Trophoblast cell (in vitro differentiated cells and primary cell): ENCODE results near the gene HMGB3.

Source experiments
- DNase-seq, 2 donors: peaks; one replicate each; pipeline ENCODE4 v3.0.0-alpha.2; 2016
- H2AFZ ChIP-seq: 2 replicates; pipeline ENCODE4 v1.6.1; 2013; ENCODE audit warnings: low read length, moderate library complexity, mild to moderate bottlenecking; ENCODE audit not compliant: insufficient read depth, poor library complexity
- H2AK5ac ChIP-seq: 2 replicates; pipeline ENCODE4 v1.6.1; 2013; ENCODE audit warnings: mild to moderate bottlenecking, low read length
- H2BK120ac ChIP-seq: 2 replicates; pipeline ENCODE4 v1.6.1; 2013; ENCODE audit warnings: low read length, mild to moderate bottlenecking, moderate library complexity; ENCODE audit not compliant: insufficient read depth, poor library complexity
- H2BK12ac ChIP-seq: 2 replicates; pipeline ENCODE4 v1.6.1; 2013; ENCODE audit warnings: mild to moderate bottlenecking, low read length, moderate library complexity
- H2BK5ac ChIP-seq: 2 replicates; pipeline ENCODE4 v1.6.1; 2013; ENCODE audit warnings: low read length, low read depth, moderate library complexity, mild to moderate bottlenecking; ENCODE audit not compliant: poor library complexity
- H3K14ac ChIP-seq: 2 replicates; pipeline ENCODE4 v1.6.1; 2013; ENCODE audit warnings: mild to moderate bottlenecking, low read length
- H3K18ac ChIP-seq: 2 replicates; pipeline ENCODE4 v1.6.1; 2013; ENCODE audit warnings: mild to moderate bottlenecking, low read length
- H3K23ac ChIP-seq: 2 replicates; pipeline ENCODE4 v1.6.1; 2013; ENCODE audit warnings: low read length
- H3K27ac ChIP-seq: 2 replicates; pipeline ENCODE4 v1.5.1; 2013; ENCODE audit warnings: low read depth, mild to moderate bottlenecking, inconsistent platforms, low read length, moderate library complexity
- H3K27me3 ChIP-seq: 2 replicates; pipeline ENCODE4 v1.6.1; 2013; ENCODE audit warnings: inconsistent platforms, mild to moderate bottlenecking, low read length, moderate library complexity; ENCODE audit not compliant: insufficient read depth
- H3K36me3 ChIP-seq, 2 experiments: 1 replicate in 1 of 2; 2 replicates in 1 of 2; pipeline ENCODE4 v1.6.1; 2013; ENCODE audit warnings: low read length in 2 of 2, mild to moderate bottlenecking in 2 of 2, moderate library complexity in 1 of 2; ENCODE audit not compliant: insufficient read depth in 2 of 2, control insufficient read depth in 1 of 2
- H3K4ac ChIP-seq: 2 replicates; pipeline ENCODE4 v1.6.1; 2013; ENCODE audit warnings: low read depth, mild to moderate bottlenecking, low read length, moderate library complexity
- H3K4me1 ChIP-seq, 2 experiments: 1 replicate in 1 of 2; 2 replicates in 1 of 2; pipeline ENCODE4 v1.6.1; 2013; ENCODE audit warnings: low read length in 2 of 2, mild to moderate bottlenecking in 2 of 2, moderate library complexity in 1 of 2; ENCODE audit not compliant: insufficient read depth in 2 of 2, control insufficient read depth in 1 of 2
- H3K4me2 ChIP-seq: 2 replicates; pipeline ENCODE4 v1.6.1; 2013; ENCODE audit warnings: inconsistent platforms, mild to moderate bottlenecking, low read length, moderate library complexity
- H3K4me3 ChIP-seq: 2 replicates; pipeline ENCODE4 v1.5.1; 2013; ENCODE audit warnings: mild to moderate bottlenecking, low read depth, low read length, inconsistent platforms
- H3K79me1 ChIP-seq: one replicate; pipeline ENCODE4 v1.6.1; 2013; ENCODE audit warnings: low read length
- H3K79me2 ChIP-seq: 2 replicates; pipeline ENCODE4 v1.6.1; 2013; ENCODE audit warnings: low read length, mild to moderate bottlenecking; ENCODE audit not compliant: control insufficient read depth, insufficient read depth, poor library complexity
- H3K9ac ChIP-seq: 2 replicates; pipeline ENCODE4 v1.6.1; 2013; ENCODE audit warnings: mild to moderate bottlenecking, low read length
- H3K9me3 ChIP-seq: 2 replicates; pipeline ENCODE4 v1.6.1; 2013; ENCODE audit warnings: low read depth, mild to moderate bottlenecking, control low read depth, inconsistent platforms, low read length; ENCODE audit not compliant: insufficient read depth
- H4K12ac ChIP-seq: 2 replicates; pipeline ENCODE4 v1.6.1; 2013; ENCODE audit warnings: low read depth, mild to moderate bottlenecking, low read length, moderate library complexity
- H4K8ac ChIP-seq: 2 replicates; pipeline ENCODE4 v1.6.1; 2013; ENCODE audit warnings: low read depth, mild to moderate bottlenecking, low read length, moderate library complexity
- H4K91ac ChIP-seq: one replicate; pipeline ENCODE4 v1.6.1; 2013; ENCODE audit warnings: low read depth, mild to moderate bottlenecking, low read length, moderate library complexity
- WGBS: extraction: QIAGEN DNeasy Blood & Tissue Kit; methylation state at CpG from one replicate; pipeline ENCODE4 v1.1.7; 2013; ENCODE audit warnings: missing lambda C conversion rate; ENCODE audit not compliant: insufficient read length, insufficient coverage; ENCODE audit errors: extremely low coverage; 5-methylcytosine and 5-hydroxymethylcytosine counted together

HMGB3 gene

DNA sequence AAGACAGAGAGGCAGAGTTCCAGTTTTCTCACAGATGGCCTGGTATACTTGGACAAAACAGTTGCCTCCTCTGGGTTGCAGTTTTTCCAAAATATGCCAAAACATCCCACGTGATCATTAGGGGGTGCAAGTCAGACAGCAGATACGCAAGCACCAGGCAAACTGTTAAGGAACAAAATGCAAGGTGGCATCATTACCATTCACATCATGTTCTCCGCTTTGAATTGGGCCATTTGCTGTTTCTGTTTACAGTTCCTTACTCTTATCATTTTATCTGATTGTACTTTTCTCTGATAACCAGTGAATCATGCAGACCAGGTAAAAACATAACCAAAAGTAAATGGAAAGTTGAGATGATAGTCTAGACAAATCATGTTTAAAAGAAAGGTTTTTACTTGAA, 16.4 kb upstream of the HMGB3 start:
- H4K91ac ChIP-seq = no peak overlapping the region
- no peak overlapping the region for H3K14ac ChIP-seq
- H2BK120ac ChIP-seq = no peak overlapping the region
- no peak overlapping the region for H4K12ac ChIP-seq
- no peak overlapping the region for H4K8ac ChIP-seq
- H2BK12ac ChIP-seq = no peak overlapping the region
- H3K27ac ChIP-seq = no peak overlapping the region
- H3K79me1 ChIP-seq = no peaks in the 10 kb centered on the region
- no peaks in the 10 kb centered on the region for H3K9me3 ChIP-seq
- peak in 1 of 2 donors; percentile 44 for DNase-seq
- no peak overlapping the region for H3K23ac ChIP-seq
- H3K4me2 ChIP-seq = no peak overlapping the region
- H3K4me1 ChIP-seq = peaks cover 0 to 4% of the 10 kb centered on the region in 2 experiments
- H3K36me3 ChIP-seq = no peaks in the 10 kb centered on the region
- no peak overlapping the region for H3K4me3 ChIP-seq
- no peak overlapping the region for H2BK5ac ChIP-seq
- no peak overlapping the region for H3K9ac ChIP-seq
- no peaks in the 10 kb centered on the region for H3K27me3 ChIP-seq
- WGBS = no CpG with 5 or more reads among the region's 3 CpGs
- no peak overlapping the region for H2AFZ ChIP-seq
- no peak overlapping the region for H3K18ac ChIP-seq
- no peak overlapping the region for H3K4ac ChIP-seq
- no peak overlapping the region for H2AK5ac ChIP-seq
- no peaks in the 10 kb centered on the region for H3K79me2 ChIP-seq

DNA sequence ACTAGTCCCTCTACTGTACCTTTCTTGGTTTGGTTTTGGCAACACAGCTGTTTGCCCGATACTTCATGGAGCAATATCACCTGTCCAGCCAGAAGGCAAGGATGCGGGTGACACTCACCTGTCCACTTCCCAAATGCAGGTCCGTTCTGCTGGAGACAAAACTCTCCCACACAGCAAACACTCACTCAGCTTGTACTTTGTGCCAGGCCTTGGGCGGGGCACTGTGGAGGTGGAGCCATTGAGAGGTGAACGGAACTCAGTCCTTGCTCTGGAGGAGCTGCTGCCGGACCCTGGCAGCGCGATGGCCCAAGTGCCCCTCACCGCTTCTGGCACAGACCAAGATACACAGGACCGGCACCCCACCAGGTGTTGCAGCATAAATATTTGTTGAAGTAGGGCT, 15.3 kb upstream of the HMGB3 start:
- Histone ChIP-seq H4K91ac (no peak overlapping the region), H3K9ac (no peak overlapping the region), H2BK12ac (no peak overlapping the region), H3K14ac (no peak overlapping the region), H3K36me3 (no peaks in the 10 kb centered on the region), H3K27ac (no peak overlapping the region), H4K12ac (no peak overlapping the region), H3K4me3 (no peak overlapping the region), H3K79me1 (no peaks in the 10 kb centered on the region), H3K4me1 (peaks cover 0 to 4% of the 10 kb centered on the region in 2 experiments), H2BK120ac (no peak overlapping the region), H3K18ac (no peak overlapping the region), H3K27me3 (no peaks in the 10 kb centered on the region), H3K23ac (no peak overlapping the region), H3K4me2 (no peak overlapping the region), H2BK5ac (no peak overlapping the region), H4K8ac (no peak overlapping the region), H3K4ac (no peak overlapping the region), H2AK5ac (no peak overlapping the region), H3K79me2 (no peaks in the 10 kb centered on the region), H2AFZ (no peak overlapping the region), H3K9me3 (no peaks in the 10 kb centered on the region)
- peak; percentile 61 to 78 for DNase-seq
- WGBS = no CpG with 5 or more reads among the region's 10 CpGs

DNA sequence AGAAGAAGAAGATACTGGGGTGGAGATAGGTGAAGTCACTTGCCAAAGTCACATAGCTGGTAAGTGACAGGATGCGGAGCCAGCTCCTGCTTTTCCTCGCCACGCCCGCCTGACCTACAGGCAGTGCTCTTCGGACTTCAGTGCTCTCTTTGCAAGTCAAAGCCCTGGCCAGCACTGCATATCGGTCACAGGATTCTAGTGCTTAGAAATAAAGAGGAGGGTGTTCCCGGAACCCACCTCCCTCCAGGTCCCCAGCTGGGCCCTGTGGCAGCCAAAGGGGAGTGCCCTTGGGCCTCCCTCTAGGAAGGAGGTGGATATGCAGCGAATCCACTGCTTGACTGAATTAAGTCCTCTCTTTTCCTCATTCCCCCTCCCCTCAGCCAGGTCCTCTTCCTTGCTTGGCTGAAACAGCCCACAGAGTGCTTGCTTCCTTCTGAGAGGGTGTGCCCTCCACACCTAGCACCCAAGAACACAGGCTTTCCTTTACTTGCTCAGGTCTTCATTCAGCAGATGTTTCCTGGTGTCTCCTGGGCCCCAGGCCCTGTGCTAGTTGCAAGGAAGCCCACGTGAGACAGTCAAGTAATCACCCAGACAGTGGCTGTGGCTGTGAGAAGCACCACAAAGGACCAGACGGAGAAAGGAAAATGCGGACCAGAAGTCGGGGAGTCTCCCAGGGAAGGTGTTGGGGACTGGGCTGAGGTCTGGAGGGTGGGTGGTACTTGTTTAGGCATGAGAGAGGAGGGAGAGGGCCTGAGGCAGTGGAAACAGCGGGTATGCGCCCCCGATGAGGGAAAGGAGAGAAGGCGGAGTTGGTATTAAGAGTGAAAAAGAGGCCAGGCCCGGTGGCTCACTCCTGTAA, 14.0 kb upstream of the HMGB3 start:
- Histone ChIP-seq H2BK5ac (no peak overlapping the region), H3K27me3 (no peaks in the 10 kb centered on the region), H3K9ac (no peak overlapping the region), H3K4me3 (no peak overlapping the region), H3K27ac (no peak overlapping the region), H2BK12ac (no peak overlapping the region), H2AFZ (no peak overlapping the region), H2BK120ac (no peak overlapping the region), H2AK5ac (no peak overlapping the region), H4K8ac (no peak overlapping the region), H3K4me1 (peaks cover 0 to 4% of the 10 kb centered on the region in 2 experiments), H3K36me3 (no peaks in the 10 kb centered on the region), H4K91ac (no peak overlapping the region), H3K18ac (no peak overlapping the region), H3K9me3 (no peaks in the 10 kb centered on the region), H4K12ac (no peak overlapping the region), H3K23ac (no peak overlapping the region), H3K79me1 (no peaks in the 10 kb centered on the region), H3K4me2 (no peak overlapping the region), H3K14ac (no peak overlapping the region), H3K79me2 (no peaks in the 10 kb centered on the region), H3K4ac (no peak overlapping the region)
- no peak for DNase-seq
- no CpG with 5 or more reads among the region's 17 CpGs for WGBS

DNA sequence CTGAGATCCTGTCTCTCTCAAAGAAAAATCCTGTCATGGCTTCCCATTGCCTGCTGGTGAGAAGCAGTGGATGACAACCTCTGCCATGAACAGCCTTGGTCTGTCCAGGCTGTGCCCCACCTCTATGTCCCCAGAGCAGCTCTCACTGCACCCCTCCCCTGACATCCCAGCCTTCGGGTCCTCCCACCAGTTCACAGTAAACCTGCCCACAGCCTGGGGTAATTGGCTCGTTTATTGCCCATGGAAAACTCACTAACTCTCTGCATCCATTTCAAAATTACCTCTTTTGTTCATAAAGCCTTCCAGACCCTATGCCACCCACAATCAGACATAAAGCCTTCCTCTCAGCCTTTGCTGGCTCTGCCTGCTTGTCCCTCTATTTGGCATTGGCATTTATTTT, 10.7 kb upstream of the HMGB3 start:
- DNase-seq = no peak
- no peak overlapping the region for H2AFZ ChIP-seq
- H2BK12ac ChIP-seq = no peak overlapping the region

More for the DNA sequence above, 10.7 kb upstream of the HMGB3 start:
- Histone ChIP-seq H3K27me3 (no peaks in the 10 kb centered on the region), H3K9me3 (no peaks in the 10 kb centered on the region), H4K8ac (no peak overlapping the region), H3K14ac (no peak overlapping the region), H3K9ac (no peak overlapping the region), H4K12ac (no peak overlapping the region), H3K27ac (no peak overlapping the region), H4K91ac (no peak overlapping the region), H3K36me3 (no peaks in the 10 kb centered on the region), H3K4ac (no peak overlapping the region), H3K4me3 (no peak overlapping the region), H3K4me1 (no peaks in the 10 kb centered on the region), H3K79me1 (no peaks in the 10 kb centered on the region), H3K18ac (no peak overlapping the region), H3K23ac (no peak overlapping the region), H2BK120ac (no peak overlapping the region), H3K4me2 (no peak overlapping the region), H2BK5ac (no peak overlapping the region), H3K79me2 (no peaks in the 10 kb centered on the region), H2AK5ac (no peak overlapping the region)
- no CpG with 5 or more reads among the region's 2 CpGs for WGBS
